ENCODE results near the gene AKIRIN1.
A peak's percentile ranks its signal among the peaks of the same experiment; 100 is the strongest.
"Not testable (repeated sequence)": the region's sequence is repeated elsewhere in the genome, so short reads cannot be mapped to it uniquely, and the experiment has no call there.

The AKIRIN1 gene, protein sequence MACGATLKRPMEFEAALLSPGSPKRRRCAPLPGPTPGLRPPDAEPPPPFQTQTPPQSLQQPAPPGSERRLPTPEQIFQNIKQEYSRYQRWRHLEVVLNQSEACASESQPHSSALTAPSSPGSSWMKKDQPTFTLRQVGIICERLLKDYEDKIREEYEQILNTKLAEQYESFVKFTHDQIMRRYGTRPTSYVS

DNA sequence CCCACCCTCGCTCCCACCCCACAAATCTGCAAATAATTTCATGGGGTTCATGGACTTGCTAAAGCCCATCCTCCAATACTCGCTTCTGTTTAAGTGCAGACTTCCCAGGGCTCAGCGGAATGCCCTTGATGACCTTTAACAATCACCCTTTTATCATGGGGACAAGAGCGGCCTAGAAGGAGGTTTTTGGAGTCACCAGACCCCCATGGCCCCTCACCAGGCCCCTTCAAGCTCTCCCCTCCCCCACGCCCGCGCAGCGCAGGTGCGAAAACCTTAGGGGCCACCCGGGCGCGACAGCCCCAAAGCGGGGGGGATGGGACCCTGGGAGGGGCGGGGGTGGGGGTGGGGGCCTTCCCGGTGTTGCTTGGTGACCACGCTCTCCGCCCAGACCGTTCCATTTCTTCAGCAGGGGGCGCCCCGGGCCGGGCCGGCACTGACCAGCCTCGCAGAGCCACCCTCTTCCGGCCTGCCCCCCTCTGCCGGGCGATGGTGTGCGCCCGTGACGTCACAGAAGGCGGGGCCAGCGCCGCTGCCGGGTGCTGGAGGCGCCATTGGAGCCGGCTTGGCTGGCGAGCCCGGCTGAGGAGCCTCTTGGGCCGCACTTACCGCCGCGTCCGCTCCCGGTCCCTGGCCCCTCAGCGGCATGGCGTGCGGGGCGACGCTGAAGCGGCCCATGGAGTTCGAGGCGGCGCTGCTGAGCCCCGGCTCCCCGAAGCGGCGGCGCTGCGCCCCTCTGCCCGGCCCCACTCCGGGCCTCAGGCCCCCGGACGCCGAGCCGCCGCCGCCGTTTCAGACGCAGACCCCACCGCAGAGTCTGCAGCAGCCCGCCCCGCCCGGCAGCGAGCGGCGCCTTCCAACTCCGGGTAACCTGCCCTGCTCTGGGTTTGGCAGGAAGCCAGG lies at the start of gene AKIRIN1:
Gene AKIRIN1 (plus strand): TSS at position 539 of the 900 bp plus-strand sequence. CDS start 105 bp downstream, at position 644.
- no peaks in the 10 kb centered on the region for H3K9me3 ChIP-seq (ENCODE audit: control insufficient read depth, low read length)
- no peaks in the 10 kb centered on the region for H3K27me3 ChIP-seq (replicated peaks; ENCODE audit: control insufficient read depth, insufficient read depth, low read length)
- peak within 1 kb of the TSS; percentile 95 for H3K9ac ChIP-seq (ENCODE audit: low read length)
- peaks cover 20% of the 10 kb centered on the region for H3K36me3 ChIP-seq (ENCODE audit: control insufficient read depth, insufficient read depth, low read length, severe bottlenecking)
- DNase-seq (ENCODE audit: low read depth) = peak; percentile 97
- peak within 1 kb of the TSS; percentile 94 for H3K4me3 ChIP-seq (ENCODE audit: low read length)
- H3K4me1 ChIP-seq (ENCODE audit: control insufficient read depth, insufficient read depth, low read length) = peaks cover 35% of the 10 kb centered on the region

DNA sequence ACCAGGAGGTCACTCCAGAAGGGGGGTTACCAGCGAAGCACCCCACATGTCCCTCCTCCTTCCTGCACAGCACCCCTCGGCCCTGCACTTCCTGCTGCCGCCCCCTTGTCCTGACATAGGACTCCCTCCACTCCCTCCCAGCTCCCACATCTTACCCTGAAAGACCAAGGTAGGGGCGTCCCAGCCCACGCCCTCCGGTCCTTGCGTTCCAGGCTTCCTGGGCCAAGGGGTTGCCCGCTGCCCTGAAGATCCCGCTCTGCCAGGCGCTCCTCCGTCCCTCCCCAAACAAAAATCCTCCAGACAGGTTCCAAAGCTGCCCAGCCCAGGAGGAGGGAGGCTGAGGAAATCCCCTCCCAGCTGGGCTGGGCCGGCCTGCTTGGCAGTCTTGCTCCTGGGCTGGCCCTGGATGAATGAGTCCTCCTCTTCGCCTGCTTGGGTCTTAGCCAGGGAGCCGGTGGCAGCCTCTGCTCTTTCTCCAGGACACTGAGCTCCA lies 49.5 kb upstream of the AKIRIN1 start, which contains the start of gene RHBDL2:
Gene RHBDL2 (minus strand): TSS at position 304 of the 493 bp plus-strand sequence. CDS start 22,618 bp downstream, outside the sequence.
- Histone ChIP-seq H3K9ac (ENCODE audit: low read length) (peak within 1 kb of the TSS; percentile 69), H3K9me3 (ENCODE audit: control insufficient read depth, low read length) (no peaks in the 10 kb centered on the region), H3K36me3 (ENCODE audit: control insufficient read depth, insufficient read depth, low read length, severe bottlenecking) (no peaks in the 10 kb centered on the region), H3K4me1 (ENCODE audit: control insufficient read depth, insufficient read depth, low read length) (peaks cover 9% of the 10 kb centered on the region), H3K4me3 (ENCODE audit: low read length) (peak within 1 kb of the TSS; percentile 77), H3K27me3 (replicated peaks; ENCODE audit: control insufficient read depth, insufficient read depth, low read length) (no peaks in the 10 kb centered on the region)
- DNase-seq (ENCODE audit: low read depth) = peak; percentile 39

DNA sequence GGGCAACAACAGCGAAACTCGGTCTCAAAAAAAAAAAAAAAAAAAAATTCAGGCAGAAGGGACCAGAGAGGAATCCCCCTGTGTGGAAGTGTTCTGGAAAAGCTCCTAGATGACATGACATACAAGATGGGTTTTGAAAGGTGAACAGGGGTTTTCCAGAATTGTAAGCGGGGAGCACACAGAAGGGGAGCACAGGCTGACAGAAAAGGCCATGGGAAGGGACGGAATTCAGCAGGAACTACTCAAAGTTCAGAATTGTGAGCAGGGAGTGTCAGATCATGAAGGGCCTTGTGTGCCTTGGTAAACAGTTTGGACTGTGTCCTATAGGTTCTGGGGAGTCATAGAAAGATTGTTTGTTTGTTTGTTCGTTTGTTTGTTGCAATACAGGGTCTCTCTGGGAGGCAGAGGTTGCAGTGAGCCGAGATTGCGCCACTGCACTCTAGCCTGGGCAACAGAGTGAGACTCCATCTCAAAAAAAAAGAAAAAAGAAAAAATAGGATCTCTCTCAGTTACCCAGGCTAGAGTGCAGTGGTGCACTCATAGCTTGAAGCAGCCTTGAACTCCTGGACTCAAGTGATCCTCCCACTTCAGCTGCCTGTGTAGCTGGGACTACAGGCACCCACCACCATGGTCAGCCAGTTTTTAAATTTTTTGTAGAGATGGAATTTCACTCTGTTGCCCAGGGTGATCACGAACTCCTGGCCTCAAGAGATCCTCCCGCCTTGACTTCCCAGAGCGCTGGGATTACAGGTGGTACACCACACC lies 48.2 kb upstream of the AKIRIN1 start:
- Histone ChIP-seq H3K9me3 (ENCODE audit: control insufficient read depth, low read length) (peaks cover 5% of the 10 kb centered on the region), H3K36me3 (ENCODE audit: control insufficient read depth, insufficient read depth, low read length, severe bottlenecking) (no peaks in the 10 kb centered on the region), H3K4me3 (ENCODE audit: low read length) (no peak overlapping the region), H3K9ac (ENCODE audit: low read length) (no peak overlapping the region), H3K27me3 (replicated peaks; ENCODE audit: control insufficient read depth, insufficient read depth, low read length) (no peaks in the 10 kb centered on the region), H3K4me1 (ENCODE audit: control insufficient read depth, insufficient read depth, low read length) (peaks cover 9% of the 10 kb centered on the region)
- no peak for DNase-seq (ENCODE audit: low read depth)

DNA sequence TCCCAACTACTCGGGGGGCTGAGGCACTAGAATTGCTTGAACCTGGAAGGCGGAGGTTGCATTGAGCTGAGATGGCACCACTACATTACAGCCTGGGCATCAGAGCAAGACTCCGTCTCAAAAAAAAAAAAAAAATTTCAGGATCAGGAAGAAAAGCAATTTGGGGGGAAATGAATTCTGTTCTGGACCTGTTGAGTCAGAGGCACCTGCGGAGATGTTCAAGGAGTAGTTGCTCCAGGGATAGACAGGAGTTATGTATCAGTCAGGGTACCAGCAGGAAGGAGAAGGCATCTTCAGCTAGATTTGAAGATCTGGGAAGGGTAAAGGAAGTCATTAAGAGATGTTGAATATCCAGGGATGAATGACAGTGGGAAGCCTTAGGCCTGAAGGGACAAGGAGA lies 46.5 kb upstream of the AKIRIN1 start:
- Histone ChIP-seq H3K4me3 (ENCODE audit: low read length) (no peak overlapping the region), H3K27me3 (replicated peaks; ENCODE audit: control insufficient read depth, insufficient read depth, low read length) (no peaks in the 10 kb centered on the region), H3K9ac (ENCODE audit: low read length) (no peak overlapping the region), H3K36me3 (ENCODE audit: control insufficient read depth, insufficient read depth, low read length, severe bottlenecking) (no peaks in the 10 kb centered on the region), H3K9me3 (ENCODE audit: control insufficient read depth, low read length) (peaks cover 5% of the 10 kb centered on the region), H3K4me1 (ENCODE audit: control insufficient read depth, insufficient read depth, low read length) (peaks cover 9% of the 10 kb centered on the region)
- DNase-seq (ENCODE audit: low read depth) = no peak

DNA sequence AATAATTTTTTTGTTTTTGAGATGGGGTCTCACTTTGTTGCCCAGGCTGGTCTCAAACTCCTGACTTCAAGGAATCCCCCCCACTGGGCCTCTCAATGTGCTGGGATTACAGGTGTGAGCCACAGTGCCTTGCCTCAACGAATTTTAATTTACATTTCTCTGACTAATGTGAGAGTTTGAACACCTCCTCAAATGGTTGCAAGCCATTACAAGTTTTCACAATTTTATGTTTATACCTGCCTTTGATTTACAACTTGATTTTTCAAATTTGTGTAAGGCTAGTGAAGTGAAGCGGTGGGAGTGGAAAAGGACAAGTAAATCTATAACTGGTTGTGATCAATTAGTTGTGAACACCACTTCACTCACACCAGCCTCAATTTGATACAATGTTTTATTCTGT lies 40.5 kb upstream of the AKIRIN1 start:
- Histone ChIP-seq H3K27me3 (replicated peaks; ENCODE audit: control insufficient read depth, insufficient read depth, low read length) (no peaks in the 10 kb centered on the region), H3K9ac (ENCODE audit: low read length) (no peak overlapping the region), H3K9me3 (ENCODE audit: control insufficient read depth, low read length) (peaks cover 5% of the 10 kb centered on the region), H3K36me3 (ENCODE audit: control insufficient read depth, insufficient read depth, low read length, severe bottlenecking) (no peaks in the 10 kb centered on the region), H3K4me3 (ENCODE audit: low read length) (no peak overlapping the region), H3K4me1 (ENCODE audit: control insufficient read depth, insufficient read depth, low read length) (no peaks in the 10 kb centered on the region)
- DNase-seq (ENCODE audit: low read depth) = no peak

DNA sequence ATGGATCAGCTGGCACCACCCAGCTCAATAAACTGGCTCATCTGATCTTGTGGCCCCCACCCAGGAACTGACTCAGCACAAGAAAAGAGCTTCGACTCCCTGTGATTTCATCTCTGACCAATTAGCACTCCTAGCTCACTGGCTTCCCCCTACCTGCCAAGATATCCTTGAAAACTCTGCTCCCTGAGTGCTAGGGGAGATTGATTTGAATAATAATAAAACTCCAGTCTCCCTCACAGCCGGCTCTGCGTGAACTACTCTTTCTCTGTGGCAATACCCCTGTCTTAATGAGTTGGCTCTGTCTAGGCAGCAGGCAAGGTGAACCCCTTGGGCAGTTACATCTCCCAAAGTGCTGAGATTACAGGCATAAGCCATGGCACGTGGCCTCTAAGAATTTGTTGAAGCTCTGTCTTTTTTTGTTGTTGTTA lies 37.6 kb upstream of the AKIRIN1 start:
- no peak overlapping the region for H3K4me3 ChIP-seq (ENCODE audit: low read length)
- DNase-seq (ENCODE audit: low read depth) = no peak
- no peaks in the 10 kb centered on the region for H3K27me3 ChIP-seq (replicated peaks; ENCODE audit: control insufficient read depth, insufficient read depth, low read length)
- no peaks in the 10 kb centered on the region for H3K36me3 ChIP-seq (ENCODE audit: control insufficient read depth, insufficient read depth, low read length, severe bottlenecking)
- H3K9ac ChIP-seq (ENCODE audit: low read length) = no peak overlapping the region
- H3K4me1 ChIP-seq (ENCODE audit: control insufficient read depth, insufficient read depth, low read length) = no peaks in the 10 kb centered on the region
- H3K9me3 ChIP-seq (ENCODE audit: control insufficient read depth, low read length) = no peaks in the 10 kb centered on the region

DNA sequence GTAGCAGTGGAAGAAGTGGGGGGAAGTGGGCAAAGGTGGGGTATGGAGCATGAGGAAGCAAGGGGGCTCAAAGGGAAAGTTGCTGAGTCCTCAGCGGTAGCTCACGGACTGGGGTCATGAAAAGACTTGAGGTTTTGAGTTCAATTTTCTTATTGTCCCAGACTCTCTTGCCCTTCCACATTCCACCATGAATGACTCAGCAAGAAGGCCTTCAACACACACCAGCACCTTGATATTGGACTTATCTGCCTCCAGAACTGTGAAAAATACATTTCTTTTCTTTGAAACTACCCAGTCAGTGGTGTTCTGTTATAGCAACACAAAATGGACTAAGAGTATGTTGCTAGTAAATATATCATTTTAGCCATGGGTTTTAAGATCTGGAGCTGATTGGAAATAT lies 32.1 kb upstream of the AKIRIN1 start:
- no peaks in the 10 kb centered on the region for H3K36me3 ChIP-seq (ENCODE audit: control insufficient read depth, insufficient read depth, low read length, severe bottlenecking)
- H3K27me3 ChIP-seq (replicated peaks; ENCODE audit: control insufficient read depth, insufficient read depth, low read length) = no peaks in the 10 kb centered on the region
- no peak for DNase-seq (ENCODE audit: low read depth)
- H3K4me3 ChIP-seq (ENCODE audit: low read length) = no peak overlapping the region
- H3K9ac ChIP-seq (ENCODE audit: low read length) = no peak overlapping the region
- H3K9me3 ChIP-seq (ENCODE audit: control insufficient read depth, low read length) = no peaks in the 10 kb centered on the region
- peaks cover 11% of the 10 kb centered on the region for H3K4me1 ChIP-seq (ENCODE audit: control insufficient read depth, insufficient read depth, low read length)

DNA sequence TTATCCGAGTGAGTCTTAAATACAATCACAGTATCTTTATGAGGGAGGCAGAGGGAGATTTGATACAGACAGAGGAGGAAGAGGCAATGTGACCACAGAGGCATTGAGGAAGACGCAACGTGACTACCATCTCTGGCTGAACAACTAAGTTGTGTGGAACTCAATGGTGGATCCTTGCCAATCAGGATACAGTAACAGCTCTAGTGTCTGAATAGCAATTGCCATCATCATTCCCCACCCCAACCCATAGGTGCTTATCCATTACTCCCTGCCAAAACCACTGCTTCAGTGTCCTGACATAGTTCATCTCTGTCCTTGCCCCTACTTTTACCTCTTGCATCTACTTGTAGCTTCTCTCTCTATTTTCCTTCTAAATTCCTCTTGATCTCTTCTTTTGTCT lies 29.0 kb upstream of the AKIRIN1 start:
- Histone ChIP-seq H3K4me3 (ENCODE audit: low read length) (no peak overlapping the region), H3K27me3 (replicated peaks; ENCODE audit: control insufficient read depth, insufficient read depth, low read length) (no peaks in the 10 kb centered on the region), H3K4me1 (ENCODE audit: control insufficient read depth, insufficient read depth, low read length) (peaks cover 11% of the 10 kb centered on the region), H3K9me3 (ENCODE audit: control insufficient read depth, low read length) (no peaks in the 10 kb centered on the region), H3K9ac (ENCODE audit: low read length) (peak overlapping the region; percentile 16), H3K36me3 (ENCODE audit: control insufficient read depth, insufficient read depth, low read length, severe bottlenecking) (no peaks in the 10 kb centered on the region)
- DNase-seq (ENCODE audit: low read depth) = peak; percentile 42

DNA sequence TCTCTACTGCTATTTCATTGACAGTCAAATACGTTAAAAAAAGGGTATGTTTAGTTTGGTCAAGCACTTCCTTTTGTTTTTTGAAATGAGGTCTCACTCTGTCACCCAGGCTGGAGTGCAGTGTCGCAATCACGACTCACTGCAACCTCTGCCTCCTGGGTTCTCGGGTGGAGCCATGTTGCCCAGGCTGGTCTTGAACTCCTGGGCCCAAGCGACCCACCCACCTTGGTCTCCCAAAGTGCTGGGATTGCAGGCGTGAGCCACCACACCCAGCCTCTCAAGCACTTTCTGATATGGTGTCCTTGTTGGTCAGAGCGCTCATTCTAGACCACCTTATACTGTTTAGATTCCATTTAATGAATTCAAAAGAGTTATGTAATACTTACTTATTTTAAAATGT lies 28.5 kb upstream of the AKIRIN1 start:
- H3K27me3 ChIP-seq (replicated peaks; ENCODE audit: control insufficient read depth, insufficient read depth, low read length) = no peaks in the 10 kb centered on the region
- DNase-seq (ENCODE audit: low read depth) = peak; percentile 43
- peaks cover 11% of the 10 kb centered on the region for H3K4me1 ChIP-seq (ENCODE audit: control insufficient read depth, insufficient read depth, low read length)

DNA sequence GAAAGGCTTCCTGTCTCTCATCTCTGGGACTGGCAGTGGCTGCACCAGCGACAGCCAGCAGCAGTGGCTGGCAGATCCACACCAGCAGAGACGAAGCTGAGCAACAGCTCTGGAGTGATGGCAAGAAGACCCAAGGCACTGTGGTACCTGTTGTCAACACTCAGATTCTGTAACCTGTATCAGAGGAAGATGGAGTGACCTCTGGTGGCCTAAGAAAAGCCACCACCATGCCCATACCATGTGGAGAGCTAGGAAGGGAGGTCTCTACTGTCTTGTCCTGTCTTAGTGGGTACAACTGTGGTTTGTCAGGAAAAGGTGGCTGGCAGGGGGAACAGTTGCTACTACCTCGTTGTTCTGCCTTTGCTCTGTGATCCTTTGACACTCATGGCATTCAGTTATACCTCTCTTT lies 26.9 kb upstream of the AKIRIN1 start:
- Histone ChIP-seq H3K4me1 (ENCODE audit: control insufficient read depth, insufficient read depth, low read length) (peaks cover 11% of the 10 kb centered on the region), H3K36me3 (ENCODE audit: control insufficient read depth, insufficient read depth, low read length, severe bottlenecking) (no peaks in the 10 kb centered on the region), H3K27me3 (replicated peaks; ENCODE audit: control insufficient read depth, insufficient read depth, low read length) (no peaks in the 10 kb centered on the region), H3K9me3 (ENCODE audit: control insufficient read depth, low read length) (no peaks in the 10 kb centered on the region), H3K4me3 (ENCODE audit: low read length) (no peak overlapping the region), H3K9ac (ENCODE audit: low read length) (no peak overlapping the region)
- no peak for DNase-seq (ENCODE audit: low read depth)

More for the DNA sequence above, 28.5 kb upstream of the AKIRIN1 start:
- no peak overlapping the region for H3K4me3 ChIP-seq (ENCODE audit: low read length)
- no peak overlapping the region for H3K9ac ChIP-seq (ENCODE audit: low read length)
- H3K36me3 ChIP-seq (ENCODE audit: control insufficient read depth, insufficient read depth, low read length, severe bottlenecking) = no peaks in the 10 kb centered on the region
- no peaks in the 10 kb centered on the region for H3K9me3 ChIP-seq (ENCODE audit: control insufficient read depth, low read length)

DNA sequence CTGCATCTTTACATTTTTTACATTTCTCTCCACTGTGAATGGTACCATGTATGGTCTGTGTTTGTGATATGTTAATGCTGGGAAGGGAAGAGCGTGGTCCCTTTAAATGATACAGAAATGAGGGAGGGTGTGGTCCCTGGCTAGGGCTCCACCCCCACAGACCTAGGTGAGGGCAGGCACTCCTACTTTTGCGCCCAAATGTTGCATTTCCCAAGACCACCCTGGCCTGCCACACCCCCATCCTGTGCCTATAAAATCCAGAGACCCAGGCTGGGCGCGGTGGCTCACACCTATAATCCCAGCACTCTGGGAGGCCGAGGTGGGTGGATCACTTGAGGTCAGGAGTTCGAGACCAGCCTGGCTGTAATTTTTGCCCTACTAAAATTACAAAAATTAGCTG lies 17.9 kb upstream of the AKIRIN1 start:
- not testable (repeated sequence) for H3K4me3 ChIP-seq (ENCODE audit: low read length); H3K27me3 ChIP-seq (replicated peaks; ENCODE audit: control insufficient read depth, insufficient read depth, low read length); H3K9ac ChIP-seq (ENCODE audit: low read length); H3K9me3 ChIP-seq (ENCODE audit: control insufficient read depth, low read length); DNase-seq (ENCODE audit: low read depth); H3K36me3 ChIP-seq (ENCODE audit: control insufficient read depth, insufficient read depth, low read length, severe bottlenecking); H3K4me1 ChIP-seq (ENCODE audit: control insufficient read depth, insufficient read depth, low read length)

Data from adipocyte (in vitro differentiated cells).